GM19463 (cell line): ENCODE results near the gene RITA1.
"Not testable (repeated sequence)": the region's sequence is repeated elsewhere in the genome, so short reads cannot be mapped to it uniquely, and the experiment has no call there.

Experiments used
- ATAC-seq: cut with Tn5 transposase; IDR thresholded peaks from one replicate; pipeline ENCODE4 v1.9.1; 2021; ENCODE audit warnings: mild to moderate bottlenecking, moderate library complexity; ENCODE audit not compliant: unreplicated experiment

Gene RITA1

DNA sequence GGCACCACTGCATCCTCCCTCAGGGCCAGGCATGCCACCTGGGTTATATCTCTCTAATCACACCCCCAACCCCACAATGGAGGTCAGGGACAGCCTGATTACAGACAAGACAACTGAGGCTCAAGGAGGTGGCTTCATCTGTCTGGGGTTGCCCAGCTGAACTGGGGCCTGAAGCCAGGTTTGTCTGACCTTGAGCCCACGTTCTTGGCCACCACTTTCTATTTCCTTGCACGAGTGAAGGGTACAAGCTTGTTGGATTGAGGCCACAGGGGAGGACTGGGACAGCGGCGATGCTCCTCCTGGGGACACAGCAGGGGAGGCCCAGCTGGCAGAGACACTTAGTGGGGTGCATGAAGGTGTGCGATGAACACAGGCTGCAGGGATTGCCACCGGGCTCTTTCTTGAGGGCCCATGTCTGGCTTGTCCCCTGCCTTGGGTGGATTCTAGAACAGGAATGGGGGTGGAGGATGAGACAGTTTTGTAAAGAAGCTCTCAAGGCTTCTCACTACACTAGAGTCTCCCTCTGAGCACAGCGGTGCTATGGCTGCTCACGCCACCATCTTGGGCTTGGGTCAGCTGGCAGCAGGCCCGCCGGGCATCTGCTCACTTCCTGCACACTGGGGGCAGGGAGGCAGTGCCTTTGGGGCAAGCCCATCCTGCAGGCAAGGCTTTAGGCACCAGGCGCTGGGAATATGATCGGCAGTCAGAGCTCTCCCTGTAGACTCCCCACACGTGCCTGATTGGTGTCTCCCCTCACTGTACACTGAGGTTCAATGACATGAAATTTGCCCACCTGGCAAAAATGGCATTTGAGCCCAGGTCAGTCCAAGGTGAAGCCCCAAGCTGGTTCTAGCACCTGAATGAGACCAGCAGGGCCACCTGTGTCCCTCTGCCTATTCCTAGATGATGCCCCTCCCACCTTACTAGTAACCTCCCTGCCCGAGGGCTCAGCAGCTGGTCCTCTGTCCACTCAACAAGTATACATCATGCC is 16.0 kb downstream of the RITA1 start:
- no peak for ATAC-seq

GRCh38 chr12:113202300-113203075 is 17.0 kb downstream of the RITA1 start:
- no peak for ATAC-seq

DNA sequence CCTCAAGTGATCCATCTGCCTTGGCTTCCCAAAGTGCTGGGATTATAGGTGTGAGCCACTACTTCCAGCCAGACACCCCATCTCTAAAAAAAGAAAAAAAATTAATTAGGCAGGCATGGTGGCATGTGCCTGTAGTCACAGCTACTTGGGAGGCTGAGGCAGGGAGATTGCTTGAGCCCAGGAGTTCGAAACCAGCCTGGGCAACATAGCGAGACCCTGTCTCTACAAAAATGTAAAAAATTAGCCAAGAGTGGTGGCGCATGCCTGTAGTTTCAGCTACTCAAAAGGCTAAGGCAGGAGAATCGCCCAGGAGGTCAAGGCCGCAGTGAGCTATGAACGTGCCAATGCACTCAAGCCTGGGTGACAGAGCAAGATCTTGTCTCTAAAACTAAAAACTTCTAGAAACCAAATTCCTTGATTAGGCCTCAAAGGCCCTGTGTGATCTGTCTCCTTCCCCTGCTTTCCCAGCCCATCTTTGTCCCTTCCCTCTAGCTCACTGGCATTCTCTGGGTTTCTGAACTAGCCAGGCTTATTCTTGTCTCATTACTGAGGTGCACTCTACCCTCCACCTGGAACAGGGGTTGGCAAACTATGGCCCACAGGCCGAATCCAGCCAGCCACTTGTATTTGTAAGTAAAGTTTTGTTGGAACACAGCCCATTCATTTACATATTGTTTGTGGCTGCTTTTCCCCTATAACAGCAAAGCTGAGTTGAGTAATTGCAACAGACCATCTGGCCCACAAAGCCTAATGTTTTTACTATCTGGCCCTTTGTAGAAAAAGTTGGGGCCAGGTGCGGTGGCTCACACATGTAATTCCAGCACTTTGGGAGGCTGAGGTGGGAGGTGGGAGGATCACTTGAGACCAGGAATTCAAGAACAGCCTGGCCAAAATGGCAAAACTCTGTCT is 18.6 kb downstream of the RITA1 start:
- no peak for ATAC-seq

DNA sequence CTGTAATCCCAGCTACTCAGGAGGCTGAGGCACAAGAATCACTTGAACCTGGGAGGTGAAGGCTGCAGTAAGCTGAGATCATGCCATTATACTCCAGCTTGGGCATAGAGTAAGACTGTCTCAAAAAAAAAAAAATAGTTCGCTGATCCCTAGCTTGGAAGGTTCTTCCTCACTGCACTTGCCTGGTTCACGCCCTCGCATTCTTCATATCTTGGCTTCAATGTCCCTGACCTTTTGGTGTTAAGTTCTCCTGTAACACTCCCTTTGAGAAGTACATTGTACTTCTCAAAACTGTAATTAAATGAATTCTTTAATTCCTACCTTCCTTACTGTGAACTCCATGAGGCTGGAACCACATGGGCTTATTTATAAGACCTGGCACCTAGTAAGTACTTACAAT is 19.3 kb downstream of the RITA1 start:
- ATAC-seq: no peak

- not testable (repeated sequence) for ATAC-seq
These were observed 21.3 kb downstream of the RITA1 start for GRCh38 chr12:113206802-113207201.

GRCh38 chr12:113207613-113208040 is 22.1 kb downstream of the RITA1 start:
- ATAC-seq: no peak

DNA sequence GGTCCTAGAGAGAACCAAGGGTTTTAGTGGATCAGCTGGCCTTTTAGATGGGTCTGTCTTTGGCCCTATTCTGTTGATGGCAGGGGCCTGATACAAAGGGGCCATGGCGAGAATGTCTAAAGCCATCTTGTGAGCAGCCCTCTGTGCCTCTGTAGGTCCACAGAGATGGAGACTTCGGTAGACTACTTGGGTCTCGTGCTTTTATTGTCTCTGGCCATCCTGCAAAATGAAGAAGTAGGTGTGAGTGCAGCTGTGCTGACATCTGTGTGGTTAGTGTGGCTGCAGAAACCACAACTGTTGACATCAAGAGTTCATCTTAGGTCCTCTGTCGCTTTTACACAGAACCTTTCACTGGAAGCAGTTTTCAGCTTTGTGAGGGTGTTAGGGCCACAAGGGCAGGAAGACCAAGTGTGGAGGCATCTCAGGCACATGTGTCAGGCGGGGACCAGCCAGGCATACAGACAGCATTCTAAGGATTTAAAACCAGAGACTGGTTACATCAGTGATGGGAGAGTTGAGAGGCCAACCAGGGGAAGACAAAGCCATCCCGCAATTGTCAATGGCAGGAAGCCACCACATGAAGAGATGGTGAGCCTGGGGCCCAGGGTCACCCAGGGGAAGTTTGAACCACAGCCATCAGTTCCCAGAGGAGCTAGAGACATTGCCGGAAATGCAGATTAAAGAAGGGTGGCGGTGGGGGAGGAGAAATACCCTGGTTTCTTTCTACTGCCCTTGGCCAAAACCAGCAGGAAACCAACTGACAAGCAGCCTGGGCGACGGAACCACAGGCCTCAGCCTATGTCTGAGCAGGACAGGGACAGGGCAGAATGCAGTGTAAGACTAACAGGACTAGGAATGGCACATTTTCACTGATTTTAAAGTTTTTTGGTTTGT is 22.8 kb downstream of the RITA1 start:
- peak; percentile 73 for ATAC-seq

- ATAC-seq: no peak
These were observed 25.6 kb downstream of the RITA1 start for GRCh38 chr12:113211160-113211559.

- no peak for ATAC-seq
These were observed 29.4 kb downstream of the RITA1 start for GRCh38 chr12:113214895-113215400.

- no peak for ATAC-seq
These were observed 30.5 kb downstream of the RITA1 start for GRCh38 chr12:113216027-113216426.

DNA sequence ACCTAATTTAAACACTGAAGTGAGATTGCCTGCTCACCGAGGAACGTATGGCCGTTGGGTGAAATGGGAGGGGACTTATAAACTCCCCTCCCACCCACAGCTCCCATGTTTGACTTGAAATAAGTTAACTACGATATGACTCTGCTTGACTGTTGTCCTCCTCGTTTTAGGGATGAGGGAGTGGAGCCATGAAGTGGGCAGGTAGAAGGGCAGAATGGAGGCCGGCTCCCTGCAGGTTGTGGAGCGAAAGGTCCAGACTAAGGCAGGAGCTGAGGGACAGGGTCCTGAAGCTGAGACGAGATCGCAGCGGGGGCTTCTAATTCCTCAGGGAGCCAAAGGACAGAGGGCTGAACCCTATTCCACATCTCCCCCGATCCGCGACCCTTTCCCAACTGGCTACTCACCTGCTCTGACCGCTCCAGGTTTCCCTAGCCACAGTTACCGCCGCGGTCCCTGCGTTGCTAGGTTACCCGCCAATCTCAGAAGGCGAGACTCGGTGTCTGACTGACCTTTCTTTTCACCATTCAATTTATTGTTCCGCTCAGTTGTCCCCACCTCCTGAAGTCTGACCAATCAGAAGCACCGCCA is 35.2 kb downstream of the RITA1 start:
- ATAC-seq: no peak

- ATAC-seq: peak; percentile 89
These were observed 35.9 kb downstream of the RITA1 start, which contains the start of gene TPCN1 for GRCh38 chr12:113221181-113221996. TSS of gene TPCN1 (plus strand) at chr12:113221464. CDS start at chr12:113226853, 5,389 bp downstream.

GRCh38 chr12:113221997-113222729 is 36.6 kb downstream of the RITA1 start:
- no peak for ATAC-seq

DNA sequence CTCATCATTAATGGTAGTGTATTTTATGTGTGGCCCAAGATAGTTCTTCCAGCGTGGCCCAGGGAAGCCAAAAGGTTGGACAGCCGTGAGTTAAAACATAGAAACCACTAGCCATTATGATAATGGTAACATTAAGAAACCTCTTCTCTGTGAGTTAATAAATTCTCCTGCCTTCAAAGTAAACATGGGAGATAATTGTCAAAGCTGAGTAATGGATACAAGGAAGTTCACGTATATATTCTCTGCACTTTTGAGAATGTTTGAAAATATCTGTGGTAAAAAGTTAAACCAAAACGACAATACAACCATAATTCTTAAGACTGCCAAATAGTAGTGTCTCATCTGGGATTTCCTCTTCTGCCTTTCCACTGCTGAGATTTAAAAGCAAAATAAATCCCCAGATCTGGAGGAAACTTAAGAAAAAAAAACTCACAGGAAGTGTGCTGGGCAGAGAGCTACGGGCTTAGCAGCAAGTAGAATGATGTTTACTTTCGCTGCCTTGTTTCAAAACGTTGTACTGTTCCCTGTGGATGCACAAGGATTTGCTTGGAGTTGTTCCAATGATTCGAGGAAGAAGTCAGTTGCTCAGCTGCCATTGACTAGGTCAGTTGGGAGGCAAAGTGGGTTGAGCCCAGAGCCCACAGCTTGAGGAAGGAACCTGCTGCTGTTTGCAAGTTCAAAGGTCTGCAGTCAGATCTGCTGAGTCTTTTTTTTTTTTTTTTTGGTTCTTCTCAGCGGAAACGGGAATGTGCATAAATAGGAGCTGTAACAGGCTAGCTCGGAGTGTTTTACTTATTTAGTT is 37.4 kb downstream of the RITA1 start:
- no peak for ATAC-seq

DNA sequence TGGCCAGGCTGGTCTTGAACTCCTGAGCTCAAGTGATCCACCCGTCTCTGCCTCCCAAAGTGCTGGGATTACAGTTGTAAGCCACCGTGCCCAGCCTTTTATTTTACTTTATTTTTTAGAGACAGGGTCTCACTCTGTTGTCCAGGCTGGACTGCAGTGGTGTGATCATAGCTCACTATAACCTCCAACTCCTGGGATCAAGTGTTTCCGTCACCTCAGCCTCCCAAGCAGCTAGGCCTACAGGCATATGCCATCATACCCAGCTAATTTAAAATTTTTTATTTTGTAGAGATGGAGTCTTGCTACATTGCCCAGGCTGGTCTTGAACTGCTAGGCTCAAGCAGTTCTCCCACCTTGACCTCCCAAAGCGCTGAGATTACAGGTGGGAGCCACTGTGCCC is 39.4 kb downstream of the RITA1 start:
- ATAC-seq: no peak

DNA sequence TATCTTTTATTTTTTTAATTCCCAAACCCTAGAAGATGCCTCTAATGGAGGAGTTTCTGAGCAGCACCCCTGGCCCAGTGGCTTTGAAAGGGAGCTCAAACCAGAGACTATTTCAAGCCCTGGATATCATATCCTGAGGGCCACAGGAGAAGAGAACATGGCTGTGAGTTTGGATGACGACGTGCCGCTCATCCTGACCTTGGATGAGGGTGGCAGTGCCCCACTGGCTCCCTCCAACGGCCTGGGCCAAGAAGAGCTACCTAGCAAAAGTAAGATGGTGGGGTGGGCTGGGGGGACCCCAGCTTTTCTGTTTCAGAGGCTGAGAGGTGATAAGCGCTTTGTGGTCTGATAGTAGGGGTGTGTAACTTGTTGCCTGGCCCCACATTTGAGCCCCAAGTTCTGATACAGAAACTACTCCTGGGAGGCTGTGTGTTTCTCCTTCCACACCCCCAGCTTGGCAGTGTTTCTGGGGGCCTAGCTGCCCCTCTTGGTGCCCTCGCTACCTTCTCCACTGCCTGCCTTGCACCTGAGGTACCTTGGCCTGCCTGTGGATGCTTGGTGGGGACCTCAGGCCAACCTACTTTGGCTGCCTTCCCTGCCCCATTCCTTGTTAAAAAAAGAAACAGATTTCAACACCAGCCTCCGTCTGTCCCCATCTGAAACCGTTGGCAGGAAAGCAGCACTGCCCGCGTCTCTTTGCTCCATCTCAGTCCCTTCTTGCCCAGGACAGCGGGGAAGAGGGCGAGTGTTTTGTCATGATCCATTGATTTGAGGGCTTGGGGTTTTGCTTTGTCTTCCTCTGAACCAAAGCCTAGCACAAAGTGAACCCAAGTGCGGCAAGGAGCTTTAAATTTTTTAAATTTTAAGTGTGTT is 41.4 kb downstream of the RITA1 start:
- ATAC-seq: no peak
